ENCODE data around the gene UBAP2L.

- TF ChIP-seq CTCF (IDR thresholded peaks at IDR 0.05) (no peak), POLR2A (IDR thresholded peaks at IDR 0.05) (no peak), POLR2AphosphoS5 (IDR thresholded peaks at IDR 0.05) (no peak), EP300 (IDR thresholded peaks at IDR 0.05) (no peak)
These were observed 46.1 kb upstream of the UBAP2L start for GRCh38 chr1:154174654-154175053.

All from sigmoid colon (tissue), 4 donors.